Activated CD8-positive, alpha-beta T cell treated with anti-CD3 and anti-CD28 coated beads for 36 hours (primary cell): ENCODE data around the gene CAPG. TPM values are rescaled to one million over a fixed set of nuclear protein-coding genes. Genes with fewer than 3 reads are reported as not detected.

Source experiments
- ATAC-seq: fragments of 200-7000 bp; cut with Tn5 transposase; one replicate; pipeline ENCODE4 v1.10.0; 2021; ENCODE audit warnings: mild to moderate bottlenecking, moderate library complexity
- CTCF ChIA-PET: fragments of 350-600 bp; sonication (Branson Sonifier 250); formaldehyde crosslinking; loops from one replicate; lab custom pipeline; 2021; ENCODE audit warnings: antibody characterized with exemption; lab: Charles Lee
- POLR2A ChIA-PET: fragments of 350-600 bp; sonication (Branson Sonifier 250); formaldehyde crosslinking; loops from one replicate; lab custom pipeline; 2021; ENCODE audit warnings: antibody characterized with exemption; lab: Charles Lee
- DNase-seq: peaks from one replicate; pipeline ENCODE4 v3.0.0-alpha.2; 2020
- H3K27ac Mint-ChIP-seq: one replicate; pipeline ENCODE4 v1.8.0; 2021; ENCODE audit warnings: mild to moderate bottlenecking, mixed read lengths
- H3K27me3 Mint-ChIP-seq: one replicate; pipeline ENCODE4 v1.8.0; 2021; ENCODE audit warnings: mixed read lengths
- H3K36me3 Mint-ChIP-seq: one replicate; pipeline ENCODE4 v1.8.0; 2021; ENCODE audit warnings: low read depth, mixed read lengths
- H3K4me1 Mint-ChIP-seq: one replicate; pipeline ENCODE4 v1.8.0; 2021; ENCODE audit warnings: low read depth, mixed read lengths
- H3K4me3 Mint-ChIP-seq: one replicate; pipeline ENCODE4 v1.8.0; 2021; ENCODE audit warnings: mild to moderate bottlenecking, moderate library complexity, mixed read lengths
- H3K9me3 Mint-ChIP-seq: one replicate; pipeline ENCODE4 v1.8.0; 2021; ENCODE audit warnings: mixed read lengths
- CTCF ChIP-seq: fragments of 200-600 bp; IDR thresholded peaks from one replicate; pipeline ENCODE4 v1.8.0; 2022; ENCODE audit warnings: antibody characterized with exemption, mild to moderate bottlenecking
- intact Hi-C: fragments of 100-400 bp; cut with micrococcal nuclease; formaldehyde crosslinking; loops from one replicate; pipeline ENCODE4 v1.10.0; 2022
- total RNA-seq, 2 experiments: library from RNA; stranded (reverse); gene quantifications; one replicate each; pipeline ENCODE4 v1.2.3, GENCODE V29; 2021

Gene CAPG
- total RNA-seq, 2 experiments from 2014 or later = 18.7 to 19.3 TPM

GRCh38 chr2:85435981-85436835 is 26.0 kb upstream of the CAPG start:
- H3K9me3 Mint-ChIP-seq = no peaks in the 10 kb centered on the region
- no peak overlapping the region for H3K27ac Mint-ChIP-seq
- ATAC-seq (no peak), DNase-seq (peak; percentile 19)
- H3K36me3 Mint-ChIP-seq = no peaks in the 10 kb centered on the region
- POLR2A ChIA-PET = interaction anchor here (2.1 to 24.1 kb wide), 2 partner anchors 16 to 106 kb away, joined by 11 to 382 read pairs; partner anchors contain the start of gene MAT2A
- no peak for TF ChIP-seq CTCF
- intact Hi-C loops = no loop called here
- H3K4me1 Mint-ChIP-seq = peaks cover 30% of the 10 kb centered on the region
- CTCF ChIA-PET = interaction anchor here (1.2 to 2.6 kb wide), 3 partner anchors 9 to 116 kb away, joined by 3 to 17 read pairs (median 7); no protein-coding TSS in a partner anchor
- no peak overlapping the region for H3K4me3 Mint-ChIP-seq
- H3K27me3 Mint-ChIP-seq = no peaks in the 10 kb centered on the region

DNA sequence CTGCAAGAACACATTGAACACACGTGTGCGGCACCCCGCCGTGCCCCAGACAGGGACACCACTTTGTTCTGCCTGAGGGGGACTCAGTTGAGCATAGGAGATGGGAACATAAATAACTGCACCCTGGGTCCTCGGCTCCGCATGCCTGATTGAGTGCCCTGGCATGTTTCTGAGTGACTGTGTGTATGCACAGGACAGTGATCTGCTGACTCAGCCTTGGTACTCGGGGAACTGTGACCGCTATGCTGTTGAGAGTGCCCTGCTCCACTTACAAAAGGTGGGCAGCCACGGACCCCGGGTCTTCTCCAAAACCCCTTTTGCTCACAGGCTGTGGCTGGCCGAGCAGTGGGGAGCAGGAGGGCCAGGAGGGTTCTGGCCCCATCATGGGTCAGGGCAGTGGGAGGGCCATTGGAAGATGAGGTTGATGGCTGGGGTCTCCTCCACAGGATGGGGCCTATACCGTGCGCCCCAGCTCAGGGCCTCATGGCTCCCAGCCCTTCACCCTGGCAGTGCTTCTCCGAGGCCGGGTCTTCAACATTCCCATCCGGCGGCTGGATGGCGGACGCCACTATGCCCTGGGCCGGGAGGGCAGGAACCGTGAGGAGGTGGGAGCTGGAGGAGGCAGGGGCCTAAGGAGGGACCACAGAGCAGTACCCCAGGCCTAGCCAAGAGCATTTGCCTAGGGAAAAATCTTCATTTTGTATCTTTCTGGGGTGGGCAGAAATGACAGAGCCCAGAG is 25.2 kb upstream of the CAPG start:
- H3K4me1 Mint-ChIP-seq = peaks cover 26% of the 10 kb centered on the region
- DNase-seq = no peak
- no peaks in the 10 kb centered on the region for H3K9me3 Mint-ChIP-seq
- H3K36me3 Mint-ChIP-seq = no peaks in the 10 kb centered on the region
- intact Hi-C loops = no loop called here
- CTCF ChIA-PET = interaction anchor here (1.2 kb wide), 1 partner anchor 8 kb away, joined by 3 read pairs; no protein-coding TSS in a partner anchor
- ATAC-seq = no peak
- no peak overlapping the region for H3K27ac Mint-ChIP-seq
- no peaks in the 10 kb centered on the region for H3K27me3 Mint-ChIP-seq
- H3K4me3 Mint-ChIP-seq = no peak overlapping the region
- no peak for TF ChIP-seq CTCF
- POLR2A ChIA-PET = interaction anchor here (24.1 kb wide), 1 partner anchor 106 kb away, joined by 382 read pairs; the partner anchor contains the start of gene MAT2A

DNA sequence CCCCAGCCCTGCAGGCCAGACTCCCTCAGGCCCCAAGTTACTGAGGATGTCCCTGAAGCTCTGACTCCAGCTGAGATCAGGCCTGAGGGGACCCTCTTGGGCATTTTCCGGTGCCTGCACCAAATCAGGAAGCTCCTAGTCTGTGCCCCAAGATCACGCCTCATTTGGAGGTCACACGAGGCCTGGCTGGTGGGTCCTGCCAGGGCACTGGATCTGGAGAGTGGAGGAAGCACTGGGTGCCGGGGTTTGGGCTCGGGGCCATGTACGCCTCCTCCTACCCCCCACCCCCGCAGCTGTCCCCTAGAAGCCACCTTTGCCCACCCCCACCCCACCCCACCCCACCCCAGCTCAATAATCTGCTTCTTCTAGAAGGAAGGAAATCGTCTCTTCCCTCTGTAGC is 24.5 kb upstream of the CAPG start:
- Mint-ChIP-seq H3K36me3 (no peaks in the 10 kb centered on the region), H3K4me1 (peaks cover 22% of the 10 kb centered on the region), H3K27ac (no peak overlapping the region), H3K4me3 (no peak overlapping the region), H3K27me3 (no peaks in the 10 kb centered on the region), H3K9me3 (no peaks in the 10 kb centered on the region)
- intact Hi-C loops = no loop called here
- ATAC-seq (no peak), DNase-seq (no peak)
- TF ChIP-seq CTCF = no peak
- POLR2A ChIA-PET = interaction anchor here (0.8 to 24.1 kb wide), 2 partner anchors 107 to 117 kb away, joined by 3 to 382 read pairs; partner anchors contain the start of gene MAT2A
- CTCF ChIA-PET = no interaction called here

GRCh38 chr2:85433511-85434089 is 23.4 kb upstream of the CAPG start:
- POLR2A ChIA-PET = interaction anchor here (0.9 to 24.1 kb wide), 2 partner anchors 108 to 204 kb away, joined by 3 to 382 read pairs; partner anchors contain the start of gene MAT2A
- H3K36me3 Mint-ChIP-seq = no peaks in the 10 kb centered on the region
- no peaks in the 10 kb centered on the region for H3K9me3 Mint-ChIP-seq
- ATAC-seq (no peak), DNase-seq (no peak)
- peaks cover 19% of the 10 kb centered on the region for H3K4me1 Mint-ChIP-seq
- no peak overlapping the region for H3K4me3 Mint-ChIP-seq
- no peak for TF ChIP-seq CTCF
- CTCF ChIA-PET = interaction anchor here (1.1 kb wide), 1 partner anchor 118 kb away, joined by 5 read pairs; no protein-coding TSS in a partner anchor
- intact Hi-C loops = no loop called here
- no peaks in the 10 kb centered on the region for H3K27me3 Mint-ChIP-seq
- H3K27ac Mint-ChIP-seq = no peak overlapping the region
